ENCODE data around the gene SAG.

DNA sequence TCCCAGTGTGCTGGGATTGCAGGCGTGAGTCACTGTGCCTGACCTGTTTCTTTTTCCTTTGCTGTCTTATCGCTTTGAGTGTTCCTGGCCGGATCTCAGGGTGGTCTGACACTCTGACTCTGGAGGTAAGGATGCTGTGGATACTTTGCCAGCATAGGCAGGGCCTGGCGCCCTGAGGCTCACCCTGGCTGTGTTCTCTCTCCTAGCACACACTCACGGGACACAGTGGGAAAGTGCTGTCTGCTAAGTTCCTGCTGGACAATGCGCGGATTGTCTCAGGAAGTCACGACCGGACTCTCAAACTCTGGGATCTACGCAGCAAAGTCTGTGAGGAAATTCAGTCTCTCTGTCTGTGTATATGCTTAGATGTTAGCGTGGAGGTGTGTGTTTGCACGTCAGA, 18.0 kb upstream of the SAG start:
- TF ChIP-seq, protein P1, sequence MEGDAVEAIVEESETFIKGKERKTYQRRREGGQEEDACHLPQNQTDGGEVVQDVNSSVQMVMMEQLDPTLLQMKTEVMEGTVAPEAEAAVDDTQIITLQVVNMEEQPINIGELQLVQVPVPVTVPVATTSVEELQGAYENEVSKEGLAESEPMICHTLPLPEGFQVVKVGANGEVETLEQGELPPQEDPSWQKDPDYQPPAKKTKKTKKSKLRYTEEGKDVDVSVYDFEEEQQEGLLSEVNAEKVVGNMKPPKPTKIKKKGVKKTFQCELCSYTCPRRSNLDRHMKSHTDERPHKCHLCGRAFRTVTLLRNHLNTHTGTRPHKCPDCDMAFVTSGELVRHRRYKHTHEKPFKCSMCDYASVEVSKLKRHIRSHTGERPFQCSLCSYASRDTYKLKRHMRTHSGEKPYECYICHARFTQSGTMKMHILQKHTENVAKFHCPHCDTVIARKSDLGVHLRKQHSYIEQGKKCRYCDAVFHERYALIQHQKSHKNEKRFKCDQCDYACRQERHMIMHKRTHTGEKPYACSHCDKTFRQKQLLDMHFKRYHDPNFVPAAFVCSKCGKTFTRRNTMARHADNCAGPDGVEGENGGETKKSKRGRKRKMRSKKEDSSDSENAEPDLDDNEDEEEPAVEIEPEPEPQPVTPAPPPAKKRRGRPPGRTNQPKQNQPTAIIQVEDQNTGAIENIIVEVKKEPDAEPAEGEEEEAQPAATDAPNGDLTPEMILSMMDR (IDR thresholded peaks at IDR 0.05) = no peak
- no peak for TF ChIP-seq POLR2A (IDR thresholded peaks at IDR 0.05)
